ENCODE measurements around the gene CCDC7.
A peak's percentile ranks its signal among the peaks of the same experiment; 100 is the strongest.
"Not testable (repeated sequence)": the region's sequence is repeated elsewhere in the genome, so short reads cannot be mapped to it uniquely, and the experiment has no call there.

CCDC7 gene

DNA sequence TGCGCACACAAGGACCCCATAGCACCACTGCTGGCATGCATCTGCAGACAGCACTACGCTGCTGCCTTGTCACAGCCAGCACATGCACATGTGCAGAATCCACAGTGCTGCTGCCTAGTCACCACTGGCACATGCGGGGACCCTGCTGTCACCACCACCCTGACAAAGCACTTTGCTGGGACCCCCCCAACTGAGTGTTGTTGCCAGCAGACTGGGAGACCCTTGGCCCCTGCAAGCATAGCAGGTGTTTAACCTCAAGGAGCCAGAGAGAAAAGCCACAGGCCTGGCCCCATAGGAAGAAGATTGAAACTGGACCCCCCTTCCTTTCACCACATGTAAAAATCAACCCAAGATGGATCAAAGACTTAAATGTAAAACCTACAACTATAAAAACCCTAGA, 300.9 kb downstream of the CCDC7 start:
- H3K27ac Mint-ChIP-seq = no peak overlapping the region
- DNase-seq (no peak), ATAC-seq (replicated peaks) (no peak)
- H3K9me3 Mint-ChIP-seq = peaks cover 9 to 11% of the 10 kb centered on the region in 2 donors
- no peaks in the 10 kb centered on the region for H3K4me1 Mint-ChIP-seq
- H3K4me3 Mint-ChIP-seq = no peak overlapping the region
- no peaks in the 10 kb centered on the region for H3K27me3 Mint-ChIP-seq
- H3K36me3 Mint-ChIP-seq = peaks cover 23% of the 10 kb centered on the region in 2 donors

DNA sequence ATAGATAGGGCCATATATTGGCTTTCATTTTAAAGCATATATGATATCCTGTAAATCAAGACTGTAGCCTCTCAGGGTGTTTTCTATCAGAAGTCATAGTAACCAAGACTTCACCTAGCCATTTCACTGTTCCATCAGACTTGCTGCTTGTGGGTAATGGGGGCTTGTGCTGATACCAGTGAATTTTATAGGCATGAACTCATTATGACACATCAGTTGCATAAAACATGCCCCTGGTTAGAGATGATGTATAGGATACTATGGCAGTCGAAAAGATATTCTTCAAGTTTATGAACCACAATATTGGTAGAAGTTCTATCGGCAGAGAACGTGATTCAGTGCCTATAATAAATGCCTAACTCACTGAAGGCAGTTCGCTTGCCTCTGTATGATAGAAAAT, 305.6 kb downstream of the CCDC7 start:
- H3K27me3 Mint-ChIP-seq = no peaks in the 10 kb centered on the region
- peaks cover 13 to 16% of the 10 kb centered on the region in 2 donors for H3K9me3 Mint-ChIP-seq
- no peak overlapping the region for H3K4me3 Mint-ChIP-seq
- H3K4me1 Mint-ChIP-seq = no peaks in the 10 kb centered on the region
- no peak overlapping the region for H3K27ac Mint-ChIP-seq
- no peak for ATAC-seq (replicated peaks)
- peaks cover 11 to 16% of the 10 kb centered on the region in 2 donors for H3K36me3 Mint-ChIP-seq
- no peak for DNase-seq

DNA sequence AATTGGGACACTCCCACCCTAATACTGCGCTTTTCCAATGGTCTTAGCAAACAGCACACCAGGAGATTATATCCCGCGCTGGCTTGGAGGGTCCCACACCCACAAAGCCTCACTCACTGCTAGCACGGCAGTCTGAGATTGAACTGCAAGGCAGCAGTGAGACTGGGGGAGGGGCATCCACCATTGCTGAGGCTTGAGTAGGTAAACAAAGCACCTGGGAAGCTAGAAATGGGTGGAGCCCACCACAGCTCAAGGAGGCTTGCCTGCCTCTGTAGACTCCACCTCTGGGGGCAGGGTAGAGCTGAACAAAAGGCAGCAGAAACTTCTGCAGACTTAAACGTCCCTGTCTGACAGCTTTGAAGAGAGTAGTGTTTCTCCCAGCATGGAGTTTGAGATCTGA, 309.0 kb downstream of the CCDC7 start:
- not testable (repeated sequence) for H3K36me3 Mint-ChIP-seq; DNase-seq; H3K4me1 Mint-ChIP-seq; H3K27ac Mint-ChIP-seq; ATAC-seq (replicated peaks); H3K27me3 Mint-ChIP-seq; H3K4me3 Mint-ChIP-seq
- peaks cover 14 to 16% of the 10 kb centered on the region in 2 donors for H3K9me3 Mint-ChIP-seq

DNA sequence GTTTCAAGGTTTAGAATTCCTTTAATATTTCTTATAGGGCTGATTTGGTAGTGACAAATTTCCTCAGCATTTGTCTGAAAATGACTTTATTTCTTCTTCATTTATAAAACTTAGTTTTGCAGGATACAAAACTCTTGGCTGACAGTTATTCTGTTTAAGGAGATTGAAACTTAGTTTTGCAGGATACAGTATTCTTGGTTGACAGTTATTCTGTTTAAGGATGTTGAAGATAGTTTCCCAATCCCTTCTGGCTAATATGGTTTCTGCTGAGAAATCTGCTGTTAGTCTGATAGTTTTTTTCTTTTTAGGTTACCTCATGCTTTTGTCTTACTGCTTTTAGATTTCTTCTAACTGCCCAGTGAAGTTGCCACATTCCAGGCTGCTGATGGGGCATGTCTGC, 325.3 kb downstream of the CCDC7 start:
- H3K9me3 Mint-ChIP-seq = peaks cover 27 to 29% of the 10 kb centered on the region in 2 donors
- H3K4me3 Mint-ChIP-seq = no peak overlapping the region
- no peaks in the 10 kb centered on the region for H3K27me3 Mint-ChIP-seq
- peaks cover 3 to 6% of the 10 kb centered on the region in 2 donors for H3K36me3 Mint-ChIP-seq
- ATAC-seq (replicated peaks) (no peak), DNase-seq (no peak)
- no peak overlapping the region for H3K27ac Mint-ChIP-seq
- no peaks in the 10 kb centered on the region for H3K4me1 Mint-ChIP-seq

DNA sequence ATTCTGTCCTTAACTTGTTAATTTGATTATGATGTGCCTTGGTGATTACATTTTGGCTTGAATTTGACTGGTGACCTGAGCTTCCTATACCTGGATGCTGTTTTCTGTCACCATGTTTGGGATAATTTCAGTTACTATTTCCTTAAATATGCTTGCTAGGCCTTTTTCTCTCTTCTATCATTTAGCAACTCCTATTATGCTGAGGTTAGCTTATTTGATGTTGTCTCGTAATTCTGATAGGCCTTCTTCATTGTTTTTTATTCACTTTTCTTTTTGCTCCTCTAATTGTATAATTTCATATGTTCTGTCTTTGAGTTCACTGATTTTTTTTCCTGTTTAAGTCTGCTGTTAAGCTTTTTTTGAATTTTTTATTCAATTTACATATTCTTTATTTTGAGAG, 327.2 kb downstream of the CCDC7 start:
- Mint-ChIP-seq H3K36me3 (peaks cover 3 to 6% of the 10 kb centered on the region in 2 donors), H3K27me3 (no peaks in the 10 kb centered on the region), H3K9me3 (peaks cover 24 to 25% of the 10 kb centered on the region in 2 donors), H3K4me3 (no peak overlapping the region), H3K27ac (no peak overlapping the region), H3K4me1 (no peaks in the 10 kb centered on the region)
- no peak for ATAC-seq (replicated peaks)
- DNase-seq = no peak

DNA sequence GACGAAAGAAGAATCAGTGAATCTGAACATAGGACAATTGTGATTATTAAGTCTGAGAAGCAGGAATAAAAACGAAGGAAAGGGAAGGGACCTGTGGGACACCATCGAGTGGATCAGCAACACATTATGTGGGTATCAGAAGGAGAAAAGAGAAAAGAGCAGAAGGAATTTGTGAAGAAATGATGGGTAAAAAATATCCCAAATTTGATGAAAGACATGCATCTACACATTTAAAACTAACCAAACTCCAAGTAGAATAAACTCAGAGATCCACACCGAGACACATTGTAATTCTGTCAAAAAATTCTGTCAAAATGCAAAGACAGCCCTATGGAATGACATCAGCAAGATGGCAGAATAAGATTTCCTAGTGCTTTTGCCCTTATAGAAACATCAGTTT, 341.0 kb downstream of the CCDC7 start:
- Mint-ChIP-seq H3K27ac (no peak overlapping the region), H3K4me1 (no peaks in the 10 kb centered on the region), H3K9me3 (peaks cover 0 to 4% of the 10 kb centered on the region in 2 donors), H3K27me3 (no peaks in the 10 kb centered on the region), H3K4me3 (no peak overlapping the region), H3K36me3 (peaks cover 2 to 3% of the 10 kb centered on the region in 2 donors)
- ATAC-seq (replicated peaks) (no peak), DNase-seq (no peak)

DNA sequence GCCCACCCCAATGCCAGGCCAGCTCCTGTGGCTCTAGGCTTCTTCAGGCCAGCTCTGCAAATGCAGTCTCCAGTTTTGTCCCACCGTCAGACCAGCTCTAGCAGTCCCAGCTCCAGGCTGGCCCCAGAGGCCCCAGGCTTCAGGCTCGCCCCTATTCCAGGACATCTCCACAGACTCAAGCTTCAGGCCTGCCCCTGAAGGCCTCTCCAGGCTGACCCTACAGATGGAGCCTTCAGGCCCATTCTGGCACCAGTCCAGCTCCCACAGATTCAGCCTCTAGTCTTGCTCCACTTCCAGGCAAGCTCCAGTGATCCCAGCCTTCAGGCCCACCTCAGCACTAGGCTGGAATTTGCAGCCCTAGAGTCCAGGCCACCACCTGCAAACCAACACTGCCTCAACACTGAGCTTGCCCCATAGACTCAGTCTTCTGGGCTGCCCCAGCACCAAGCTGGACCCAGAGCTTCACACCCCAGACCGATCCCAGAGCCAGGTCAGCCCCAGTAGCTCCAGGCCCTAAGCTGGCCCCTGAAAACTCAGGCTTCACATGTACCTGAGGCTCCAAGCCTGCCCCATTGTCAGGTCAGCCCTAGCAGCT, 341.8 kb downstream of the CCDC7 start:
- DNase-seq (no peak), ATAC-seq (replicated peaks) (no peak)
- no peak overlapping the region for H3K27ac Mint-ChIP-seq
- H3K9me3 Mint-ChIP-seq = peaks cover 0 to 4% of the 10 kb centered on the region in 2 donors
- H3K36me3 Mint-ChIP-seq = peaks cover 2 to 3% of the 10 kb centered on the region in 2 donors
- no peak overlapping the region for H3K4me3 Mint-ChIP-seq
- H3K4me1 Mint-ChIP-seq = no peaks in the 10 kb centered on the region
- no peaks in the 10 kb centered on the region for H3K27me3 Mint-ChIP-seq

DNA sequence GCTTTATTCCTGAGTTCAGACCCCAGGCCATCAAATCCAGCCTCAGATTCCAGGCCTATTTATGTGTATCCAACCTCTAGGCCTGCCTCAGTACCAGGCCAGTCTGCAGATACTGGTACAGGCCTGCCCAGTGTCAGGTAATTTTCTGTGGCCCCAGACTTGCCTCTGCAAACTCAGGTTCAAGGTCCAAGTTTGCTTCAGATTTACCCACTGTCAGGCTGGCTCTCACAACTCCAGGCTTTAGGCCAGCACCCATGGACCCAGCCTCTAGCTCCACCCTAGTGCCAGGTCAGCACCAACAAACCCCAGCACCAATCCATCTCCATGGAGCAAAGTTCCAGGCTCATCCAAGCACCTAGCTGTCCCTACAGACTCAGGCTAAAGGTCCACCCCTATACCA, 342.4 kb downstream of the CCDC7 start:
- peaks cover 2 to 3% of the 10 kb centered on the region in 2 donors for H3K36me3 Mint-ChIP-seq
- ATAC-seq (replicated peaks) (no peak), DNase-seq (no peak)
- no peaks in the 10 kb centered on the region for H3K4me1 Mint-ChIP-seq
- H3K27ac Mint-ChIP-seq = no peak overlapping the region
- H3K27me3 Mint-ChIP-seq = no peaks in the 10 kb centered on the region
- H3K9me3 Mint-ChIP-seq = peaks cover 0 to 4% of the 10 kb centered on the region in 2 donors
- H3K4me3 Mint-ChIP-seq = no peak overlapping the region

DNA sequence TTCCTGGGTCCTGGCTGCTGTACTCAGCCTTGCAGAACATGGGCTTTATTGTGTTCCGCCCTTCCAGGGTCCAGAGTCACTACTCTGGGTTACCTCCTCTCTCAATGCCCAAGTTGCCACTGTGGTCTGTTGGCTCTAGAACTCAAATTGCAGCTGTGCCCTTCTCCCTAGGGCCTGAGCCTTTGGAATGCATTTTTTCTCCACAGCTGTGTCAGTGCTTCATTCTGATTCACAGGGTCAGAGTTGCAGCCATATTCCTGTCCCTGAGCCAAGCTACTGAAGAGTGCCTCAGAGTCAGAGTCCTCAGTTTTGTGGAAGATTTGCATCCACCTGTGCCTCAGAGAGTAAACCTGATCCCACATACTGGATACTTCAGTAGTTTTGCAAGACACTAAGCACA, 344.5 kb downstream of the CCDC7 start:
- Mint-ChIP-seq H3K4me3 (no peak overlapping the region), H3K27me3 (no peaks in the 10 kb centered on the region), H3K9me3 (peaks cover 0 to 4% of the 10 kb centered on the region in 2 donors), H3K27ac (no peak overlapping the region), H3K36me3 (peaks cover 2 to 3% of the 10 kb centered on the region in 2 donors), H3K4me1 (no peaks in the 10 kb centered on the region)
- DNase-seq (no peak), ATAC-seq (replicated peaks) (no peak)

DNA sequence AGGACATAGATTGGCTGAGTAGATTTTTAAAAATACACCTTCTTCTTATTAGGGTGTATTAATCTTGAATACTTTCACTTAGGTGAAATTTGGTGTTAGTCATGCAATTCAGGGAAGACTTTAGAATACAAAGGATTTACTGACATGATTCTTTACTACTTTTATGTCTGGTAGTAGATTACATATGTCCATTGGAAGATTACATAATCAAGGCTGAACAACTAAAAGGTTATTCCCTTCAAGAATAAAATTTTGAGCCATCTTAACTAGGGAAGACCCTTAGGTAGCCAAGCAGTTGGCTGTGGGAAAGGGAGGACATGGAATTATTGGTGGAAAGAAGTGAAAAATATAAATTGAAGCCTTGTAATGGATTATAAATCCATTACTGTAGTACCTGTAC, 347.1 kb downstream of the CCDC7 start:
- Mint-ChIP-seq H3K9me3 (peaks cover 0 to 4% of the 10 kb centered on the region in 2 donors), H3K27me3 (no peaks in the 10 kb centered on the region), H3K27ac (no peak overlapping the region), H3K4me1 (no peaks in the 10 kb centered on the region), H3K4me3 (no peak overlapping the region), H3K36me3 (peaks cover 2 to 3% of the 10 kb centered on the region in 2 donors)
- ATAC-seq (replicated peaks) = no peak
- no peak for DNase-seq

DNA sequence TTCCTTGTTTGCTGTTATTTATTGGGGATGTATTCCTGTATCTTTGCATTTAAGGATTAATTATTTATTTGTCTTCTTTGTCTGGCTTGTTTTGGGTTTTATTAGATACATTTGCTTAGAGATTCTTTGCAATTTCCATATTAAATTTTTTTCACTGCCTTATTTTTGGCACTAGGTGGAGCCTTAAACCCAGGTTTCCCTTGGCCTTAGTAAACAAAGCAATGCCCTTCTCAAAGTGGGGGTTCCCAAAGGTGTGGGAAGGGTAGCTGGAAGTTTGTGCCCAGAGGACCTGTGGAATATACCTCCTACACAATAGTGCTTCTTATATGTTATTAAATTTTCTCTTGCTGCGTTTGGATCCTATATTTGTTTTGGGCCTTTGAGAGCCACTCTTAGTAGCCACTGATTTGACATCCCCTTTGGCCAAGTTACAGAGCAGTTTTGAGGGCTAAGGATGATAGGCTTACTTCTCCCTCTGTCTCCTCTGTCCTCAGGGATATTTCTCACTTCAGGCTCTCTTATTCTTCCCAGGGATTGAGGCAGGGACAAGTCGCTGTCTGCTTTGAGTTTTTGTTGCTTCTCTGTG, 349.8 kb downstream of the CCDC7 start:
- no peak overlapping the region for H3K4me3 Mint-ChIP-seq
- H3K4me1 Mint-ChIP-seq = no peaks in the 10 kb centered on the region
- peaks cover 0 to 2% of the 10 kb centered on the region in 2 donors for H3K36me3 Mint-ChIP-seq
- no peaks in the 10 kb centered on the region for H3K27me3 Mint-ChIP-seq
- no peak overlapping the region for H3K27ac Mint-ChIP-seq
- peak in 1 of 2 donors; percentile 34 for ATAC-seq (replicated peaks)
- H3K9me3 Mint-ChIP-seq = no peaks in the 10 kb centered on the region
- DNase-seq = no peak

DNA sequence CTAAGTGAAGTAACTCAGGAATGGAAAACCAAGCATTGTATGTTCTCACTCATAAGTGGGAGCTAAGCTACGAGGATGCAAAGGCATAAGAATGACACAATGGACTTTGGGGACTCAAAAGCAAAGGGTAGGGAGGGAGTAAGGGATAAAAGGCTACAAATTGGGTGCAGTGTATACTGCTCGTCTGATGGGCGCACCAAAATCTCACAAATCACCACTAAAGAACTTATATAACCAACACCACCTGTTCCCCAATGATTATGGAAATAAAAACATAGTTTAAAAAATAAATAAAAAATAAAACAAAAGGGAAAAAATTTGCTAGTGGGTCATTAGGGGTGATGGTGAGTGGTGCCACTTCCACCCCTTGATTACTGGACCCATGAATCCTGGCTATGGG, 351.5 kb downstream of the CCDC7 start:
- H3K27ac Mint-ChIP-seq; H3K4me1 Mint-ChIP-seq; ATAC-seq (replicated peaks); H3K9me3 Mint-ChIP-seq; H3K27me3 Mint-ChIP-seq; DNase-seq; H3K36me3 Mint-ChIP-seq; H3K4me3 Mint-ChIP-seq: not testable (repeated sequence)

DNA sequence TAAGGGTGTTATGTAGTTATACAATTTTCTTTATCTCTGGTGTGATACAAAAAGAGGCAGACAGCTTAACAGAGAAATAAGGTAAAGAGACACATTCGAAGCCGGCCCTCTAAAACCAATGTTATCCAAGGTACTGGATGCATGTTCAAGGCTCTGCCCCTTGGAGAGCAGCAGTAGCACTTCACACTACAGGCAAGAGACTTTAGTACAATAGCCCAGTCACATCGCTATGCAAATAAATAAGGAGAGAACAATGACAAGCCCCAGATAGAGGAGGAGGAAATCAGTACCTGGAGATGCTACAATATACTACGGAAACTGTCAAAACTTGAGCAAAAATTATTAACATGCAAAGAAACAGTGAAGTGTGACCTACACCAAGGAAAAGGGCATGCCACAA, 401.0 kb downstream of the CCDC7 start:
- H3K27ac Mint-ChIP-seq = no peak overlapping the region
- no peaks in the 10 kb centered on the region for H3K4me1 Mint-ChIP-seq
- H3K36me3 Mint-ChIP-seq = no peaks in the 10 kb centered on the region
- H3K27me3 Mint-ChIP-seq = peaks cover under 1% of the 10 kb centered on the region in 2 donors
- H3K9me3 Mint-ChIP-seq = no peaks in the 10 kb centered on the region
- DNase-seq (no peak), ATAC-seq (replicated peaks) (no peak)
- no peak overlapping the region for H3K4me3 Mint-ChIP-seq

DNA sequence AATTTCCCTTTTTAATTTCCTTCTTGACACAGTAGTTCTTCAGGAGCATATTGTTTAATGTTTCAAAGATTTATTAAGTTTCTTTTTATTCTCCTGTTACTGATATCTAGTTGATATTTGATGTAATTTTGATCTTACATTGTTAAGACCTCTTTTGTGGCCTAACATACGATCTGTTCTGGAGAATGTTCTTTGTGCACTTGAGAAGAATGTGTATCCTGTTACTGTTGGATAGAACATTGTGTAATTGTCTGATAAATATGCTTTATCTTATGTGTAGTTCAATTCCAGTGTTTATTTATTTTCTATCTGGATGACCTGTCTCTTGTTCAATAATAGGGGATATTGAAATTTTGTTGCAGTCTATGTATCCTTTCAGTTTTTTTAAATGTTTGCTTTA, 405.4 kb downstream of the CCDC7 start:
- no peaks in the 10 kb centered on the region for H3K4me1 Mint-ChIP-seq
- H3K27me3 Mint-ChIP-seq = no peaks in the 10 kb centered on the region
- no peaks in the 10 kb centered on the region for H3K9me3 Mint-ChIP-seq
- DNase-seq (no peak), ATAC-seq (replicated peaks) (no peak)
- H3K36me3 Mint-ChIP-seq = peaks cover 0 to under 1% of the 10 kb centered on the region in 2 donors
- no peak overlapping the region for H3K27ac Mint-ChIP-seq
- H3K4me3 Mint-ChIP-seq = no peak overlapping the region

DNA sequence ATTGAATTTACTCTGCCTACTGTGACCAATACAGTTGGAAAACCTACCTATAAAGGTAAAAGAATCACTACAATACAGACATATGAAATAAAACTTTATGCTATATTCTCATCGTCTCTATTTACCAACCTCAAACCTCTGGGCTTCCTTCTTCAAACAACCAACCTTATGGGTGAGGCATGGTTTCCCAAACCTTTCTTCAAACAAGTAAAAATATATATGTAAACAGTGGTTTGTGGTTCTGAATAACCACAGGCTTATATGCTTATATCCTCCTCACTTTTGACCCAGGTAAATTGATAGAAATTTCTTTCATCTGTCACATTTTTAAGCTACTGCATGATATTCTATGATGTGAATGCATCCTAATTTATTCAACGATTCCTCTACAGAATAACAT, 408.5 kb downstream of the CCDC7 start:
- DNase-seq (no peak), ATAC-seq (replicated peaks) (no peak)
- peaks cover 0 to 1% of the 10 kb centered on the region in 2 donors for H3K9me3 Mint-ChIP-seq
- H3K27ac Mint-ChIP-seq = no peak overlapping the region
- no peak overlapping the region for H3K4me3 Mint-ChIP-seq
- H3K27me3 Mint-ChIP-seq = peaks cover 0 to 6% of the 10 kb centered on the region in 2 donors
- peaks cover 0 to 6% of the 10 kb centered on the region in 2 donors for H3K36me3 Mint-ChIP-seq
- no peaks in the 10 kb centered on the region for H3K4me1 Mint-ChIP-seq
